Measurements from ENCODE around the gene SLC47A2.
"Not testable (repeated sequence)": the region's sequence is repeated elsewhere in the genome, so short reads cannot be mapped to it uniquely, and the experiment has no call there.

SLC47A2 gene

GRCh38 chr17:19705771-19706770 is 10.3 kb downstream of the SLC47A2 start:
- DNase-seq = no peak

GRCh38 chr17:19705201-19705600 is 11.2 kb downstream of the SLC47A2 start:
- DNase-seq = no peak

- DNase-seq = no peak
Observed at GRCh38 chr17:19703828-19704613, 12.4 kb downstream of the SLC47A2 start.

GRCh38 chr17:19703106-19703827 is 13.1 kb downstream of the SLC47A2 start:
- DNase-seq = no peak

- DNase-seq = no peak
Observed at GRCh38 chr17:19702217-19702641, 14.2 kb downstream of the SLC47A2 start.

- DNase-seq = no peak
Observed at GRCh38 chr17:19686400-19687090, 29.8 kb downstream of the SLC47A2 start.

GRCh38 chr17:19684909-19685580 is 31.3 kb downstream of the SLC47A2 start:
- DNase-seq = not testable (repeated sequence)

- DNase-seq = no peak
Observed at GRCh38 chr17:19683117-19683516, 33.3 kb downstream of the SLC47A2 start.

GRCh38 chr17:19678581-19679453 is 37.6 kb downstream of the SLC47A2 start:
- no peak for DNase-seq

- no peak for DNase-seq
Observed at GRCh38 chr17:19677736-19678379, 38.5 kb downstream of the SLC47A2 start.

- DNase-seq = no peak
Observed at GRCh38 chr17:19676896-19677295, 39.5 kb downstream of the SLC47A2 start.

GRCh38 chr17:19673623-19674022 is 42.8 kb downstream of the SLC47A2 start:
- no peak for DNase-seq

- DNase-seq = no peak
Observed at GRCh38 chr17:19672009-19672750, 44.2 kb downstream of the SLC47A2 start.

GRCh38 chr17:19671433-19671832 is 45.0 kb downstream of the SLC47A2 start:
- DNase-seq = no peak

GRCh38 chr17:19670908-19671307 is 45.5 kb downstream of the SLC47A2 start:
- no peak for DNase-seq

GRCh38 chr17:19669680-19670079 is 46.7 kb downstream of the SLC47A2 start:
- DNase-seq = not testable (repeated sequence)

GRCh38 chr17:19664821-19665181 is 51.6 kb downstream of the SLC47A2 start:
- DNase-seq = no peak

- no peak for DNase-seq
Observed at GRCh38 chr17:19664136-19664820, 52.1 kb downstream of the SLC47A2 start.

- DNase-seq = no peak
Observed at GRCh38 chr17:19663097-19663496, 53.3 kb downstream of the SLC47A2 start.
